ENCODE data around the gene ABCB6. TPM values are rescaled to one million over a fixed set of nuclear protein-coding genes. Genes with fewer than 3 reads are reported as not detected.

Gene ABCB6
- 24.2 TPM for total RNA-seq

GRCh38 chr2:219218732-219219701 lies at the start of gene ABCB6:
Gene ABCB6 (minus strand): TSS chr2:219218958. CDS start chr2:219218673, 285 bp downstream.

GRCh38 chr2:219253753-219254589 lies 35.2 kb upstream of the ABCB6 start, which contains the start of gene TUBA4A:
Gene TUBA4A (minus strand): TSS chr2:219253918. CDS start chr2:219253858, 60 bp downstream.

GRCh38 chr2:219252900-219253752 lies 34.4 kb upstream of the ABCB6 start, which contains the start of gene TUBA4B:
Gene TUBA4B (plus strand): TSS chr2:219253243. CDS start chr2:219253408, 165 bp downstream.

GRCh38 chr2:219245148-219245898 lies 26.6 kb upstream of the ABCB6 start, which contains the start of the genes GLB1L and STK16:
Gene GLB1L (minus strand): TSS chr2:219245444. CDS start chr2:219243573, 1,871 bp downstream.
Gene STK16 (plus strand): TSS chr2:219245479. CDS start chr2:219246000, 521 bp downstream.

DNA sequence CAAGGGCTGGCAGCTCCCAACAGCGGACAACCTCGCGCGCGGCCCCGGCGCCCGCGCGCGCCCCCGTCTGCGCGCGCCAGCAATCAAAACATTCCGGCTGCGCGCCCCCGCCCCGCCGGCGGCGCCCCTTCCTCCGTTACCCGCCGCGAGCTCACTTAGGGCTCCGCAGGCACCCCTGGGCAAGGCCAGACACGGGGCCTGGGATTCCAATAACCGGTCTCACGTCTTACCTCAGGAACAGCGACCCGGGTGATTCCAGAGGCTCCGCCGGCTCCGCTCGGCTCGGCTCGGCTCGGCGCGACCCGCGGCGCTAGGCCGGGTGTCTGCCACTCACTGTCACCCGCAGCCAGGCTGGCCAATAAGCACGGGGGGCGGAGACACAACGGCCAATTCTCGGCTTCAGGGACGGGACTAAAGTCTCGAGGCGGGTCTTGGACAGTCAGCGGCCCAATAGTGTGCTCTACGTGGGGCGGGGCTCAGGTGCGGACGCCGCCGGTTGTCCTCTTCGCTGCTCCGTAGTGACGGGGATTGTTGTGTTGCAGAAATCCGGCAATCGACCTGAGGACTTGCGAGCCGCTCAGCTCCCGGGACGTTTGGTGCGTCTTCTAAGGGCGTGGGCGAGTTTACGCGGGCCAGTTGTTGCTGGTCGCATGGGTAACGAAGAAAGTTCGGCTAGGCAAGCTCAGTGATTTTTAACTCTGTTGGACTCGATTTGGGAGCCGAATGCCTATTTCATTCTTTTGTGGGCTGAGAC lies 10.7 kb upstream of the ABCB6 start, which contains the start of the genes ANKZF1 and ATG9A:
TSS of gene ANKZF1 (plus strand) at position 502 of the 754 bp plus-strand sequence. CDS start 452 bp downstream, outside the sequence.
TSS of gene ATG9A (minus strand) at position 332 of the 754 bp plus-strand sequence. CDS start 1,612 bp downstream, outside the sequence.

DNA sequence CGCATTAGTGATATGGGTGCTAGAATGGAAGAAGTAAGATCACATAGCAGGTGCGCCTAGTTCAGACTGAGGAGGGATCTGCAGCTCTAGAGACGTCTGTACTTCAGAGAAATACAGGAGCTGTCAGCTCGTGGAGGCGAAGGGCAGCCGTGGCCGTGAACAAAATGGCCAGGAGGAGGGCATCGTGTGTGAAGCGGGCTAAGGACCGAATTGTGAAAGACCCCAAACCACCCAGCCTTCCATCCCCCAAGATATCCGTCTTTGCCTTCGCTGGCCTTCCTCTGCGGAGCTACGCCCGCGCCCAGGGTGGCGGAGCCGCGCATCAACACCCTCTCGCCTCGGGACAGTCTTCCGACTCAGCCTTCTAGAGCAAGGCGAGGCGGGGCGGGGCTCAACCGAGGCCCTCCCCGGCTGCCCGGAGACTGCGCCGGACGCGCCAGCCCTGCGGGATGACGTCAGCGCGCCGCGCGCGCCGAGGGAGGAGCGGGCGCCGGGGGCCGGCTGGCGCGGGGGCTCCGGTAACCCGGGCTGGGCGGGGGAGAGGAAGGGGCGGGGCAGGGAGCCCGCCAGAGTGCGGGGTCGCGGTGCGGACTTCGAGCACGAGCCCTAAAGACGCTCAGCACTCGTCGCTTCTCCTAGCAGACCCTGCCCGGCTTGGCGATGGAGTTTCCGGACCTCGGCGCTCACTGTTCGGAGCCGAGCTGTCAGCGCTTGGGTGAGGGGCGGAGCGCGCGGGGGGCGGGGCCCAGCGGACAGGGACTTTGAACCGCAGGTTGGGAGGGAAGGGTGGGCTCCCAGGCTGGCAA lies 12.2 kb downstream of the ABCB6 start, which contains the start of gene ZFAND2B:
TSS of gene ZFAND2B (plus strand) at position 455 of the 806 bp plus-strand sequence. CDS start at position 661, 206 bp downstream.

DNA sequence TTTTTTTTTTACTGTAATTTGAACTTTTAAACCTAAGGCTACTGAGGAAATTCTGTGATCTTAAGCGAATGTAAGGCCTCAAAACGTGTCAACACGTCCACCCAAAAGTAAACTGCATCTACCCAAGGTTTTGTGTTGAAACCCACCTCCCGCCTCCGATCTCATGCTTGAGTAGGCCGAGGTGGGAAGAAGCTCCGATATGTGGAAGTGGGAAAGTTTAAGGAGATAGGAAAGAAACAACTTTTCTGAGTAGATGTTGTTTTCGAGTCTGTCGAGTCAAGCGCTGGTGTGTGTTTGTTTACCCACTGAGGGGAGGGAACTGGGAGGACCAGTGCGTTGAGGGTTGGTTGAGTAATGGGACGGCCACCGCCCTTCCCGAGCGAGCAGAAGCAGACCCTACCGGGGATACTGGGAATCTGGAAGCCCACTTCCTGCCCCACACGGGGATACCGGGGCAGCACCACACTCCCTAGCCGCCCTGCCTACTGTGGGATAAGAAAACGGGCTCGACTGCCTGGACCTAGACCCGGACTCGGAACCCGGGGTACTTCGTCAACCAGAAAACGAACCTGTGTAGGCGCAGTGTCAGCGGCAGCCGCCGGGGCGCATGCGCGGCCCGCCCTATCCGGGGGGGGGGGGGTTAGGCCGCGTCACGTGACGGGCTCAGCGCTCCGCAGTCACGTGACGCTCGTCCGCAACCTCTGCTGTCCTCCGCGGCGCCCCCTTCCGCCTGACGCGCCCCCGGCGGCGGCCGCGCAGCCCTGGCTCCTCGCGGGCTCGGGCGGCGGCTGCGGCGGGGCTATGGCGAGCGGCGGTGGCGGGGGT lies 41.0 kb downstream of the ABCB6 start, which contains the start of gene RETREG2:
TSS of gene RETREG2 (plus strand) at position 724 of the 825 bp plus-strand sequence. CDS start at position 802, 78 bp downstream.

DNA sequence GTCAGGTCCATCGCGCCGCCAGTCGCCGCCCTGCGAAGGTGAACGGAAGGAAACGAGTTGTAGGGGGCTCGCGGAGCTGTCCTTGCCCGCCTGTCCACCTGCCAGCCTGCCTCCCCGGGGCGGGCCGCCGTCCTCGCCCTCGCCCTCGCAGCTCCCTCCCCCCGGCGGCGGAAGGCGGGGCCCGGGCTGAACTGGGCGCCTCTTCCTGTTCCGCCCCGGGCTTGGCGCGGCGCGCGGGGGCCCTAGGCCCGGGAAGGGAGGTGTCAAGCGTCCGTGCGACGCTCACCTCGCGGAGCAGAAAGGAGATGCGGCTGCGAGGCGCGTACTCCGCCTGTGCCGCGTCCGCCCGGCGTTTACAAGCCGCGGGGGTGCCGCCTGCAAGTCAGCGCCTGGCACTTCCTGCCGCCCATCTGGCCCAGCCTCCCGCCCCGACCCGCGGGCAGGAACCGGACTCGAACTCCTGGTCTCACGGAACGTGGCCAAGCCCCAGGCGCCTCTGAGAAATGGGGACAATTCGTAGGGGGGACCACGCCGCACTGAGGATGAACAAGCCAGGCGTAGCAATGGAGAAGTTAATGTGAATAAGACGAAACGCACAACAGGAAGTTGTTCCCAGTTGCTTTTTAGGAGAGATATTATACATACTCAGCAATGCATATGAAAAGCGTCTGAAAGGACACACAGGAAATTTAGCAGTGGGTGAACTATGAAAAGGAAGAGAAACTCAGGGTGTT lies 41.8 kb downstream of the ABCB6 start, which contains the start of gene CNPPD1:
TSS of gene CNPPD1 (minus strand) at position 108 of the 734 bp plus-strand sequence. CDS start at position 11, 97 bp downstream.

DNA sequence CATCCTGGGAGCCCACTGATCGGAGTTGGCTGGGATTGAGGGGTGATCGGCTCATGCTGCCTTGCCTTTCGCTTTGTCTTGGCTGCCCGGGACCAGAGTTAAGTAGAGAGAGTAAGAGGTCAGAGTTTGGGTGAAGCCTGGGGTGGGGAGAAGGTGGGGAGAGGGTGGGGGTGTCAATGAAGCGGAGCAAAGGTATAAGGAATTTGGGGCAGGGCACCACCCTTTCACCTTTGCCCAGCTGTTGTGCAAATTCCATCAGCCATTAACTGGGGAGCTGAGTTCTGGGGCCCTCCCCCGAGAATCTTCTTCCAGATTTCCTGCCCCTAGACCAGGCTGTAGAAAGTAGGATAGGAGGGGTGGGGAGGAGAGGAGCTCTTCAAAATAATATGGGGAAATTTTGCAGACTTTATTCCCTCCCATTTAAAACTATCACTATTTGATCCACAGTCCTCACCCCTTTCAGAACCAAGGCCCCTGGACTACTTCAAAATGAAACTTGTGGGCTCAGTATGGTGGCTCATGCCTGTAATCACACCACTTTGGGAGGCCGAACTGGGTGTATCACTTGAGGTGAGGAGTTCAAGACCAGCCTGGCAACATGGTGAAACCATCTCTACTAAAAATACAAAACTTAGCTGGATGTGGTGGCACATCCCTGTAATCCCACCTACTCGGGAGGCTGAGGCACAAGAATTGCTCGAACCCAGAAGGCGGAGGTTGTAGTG lies 48.7 kb downstream of the ABCB6 start, which contains the start of gene SLC23A3:
TSS of gene SLC23A3 (minus strand) at position 100 of the 725 bp plus-strand sequence. CDS start at position 55, 45 bp downstream.

DNA sequence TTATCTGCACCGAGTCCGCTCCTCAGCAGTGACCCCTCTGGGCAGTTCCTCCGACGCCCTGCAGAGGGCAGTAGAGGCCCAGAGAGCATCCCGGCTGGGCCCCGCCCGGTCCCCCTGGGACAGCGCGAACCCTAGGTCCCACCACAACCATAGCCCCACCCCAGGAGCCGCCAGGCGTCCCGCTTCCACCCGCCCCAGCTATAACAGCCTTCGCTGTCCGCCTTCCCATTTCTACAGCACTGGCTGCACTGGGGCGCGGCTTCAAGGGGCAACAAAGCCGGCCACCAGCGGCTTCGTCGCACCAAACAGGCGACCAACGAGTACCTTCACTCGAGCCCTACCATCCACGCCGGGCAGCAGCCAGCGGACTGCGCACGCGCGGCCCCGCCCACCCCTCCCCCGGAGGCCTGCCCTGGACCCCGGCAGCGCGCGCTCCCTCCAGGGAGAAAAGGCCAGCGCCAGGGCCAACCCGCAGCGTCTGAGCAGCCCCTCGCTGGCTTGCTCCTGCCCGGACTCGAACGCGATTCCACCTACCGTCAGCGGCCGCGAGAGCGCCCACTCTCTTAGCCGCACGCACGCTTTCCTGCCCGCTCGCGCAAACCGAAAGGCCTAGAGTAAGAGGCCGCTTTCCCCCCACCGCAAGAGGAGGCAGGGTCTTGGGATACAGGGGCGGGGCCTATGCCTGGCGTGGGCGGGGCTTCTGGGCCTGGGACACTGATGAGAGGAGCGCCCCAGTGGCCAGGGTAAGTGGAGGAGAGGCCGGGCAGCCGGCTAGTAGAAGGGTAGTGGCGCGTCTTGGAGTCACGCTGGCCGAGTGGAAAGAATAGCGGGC lies 58.4 kb downstream of the ABCB6 start, which contains the start of gene NHEJ1:
TSS of gene NHEJ1 (minus strand) at position 630 of the 832 bp plus-strand sequence. CDS start 2,453 bp downstream, outside the sequence.

Other genes with a start within 250 kb of the ABCB6 start
- not detected for gene FEV, start 233.8 kb downstream of the ABCB6 start, total RNA-seq
- 1,526 TPM for gene CRYBA2, start 225.5 kb downstream of the ABCB6 start, total RNA-seq
- gene CFAP65, start 177.4 kb downstream of the ABCB6 start, total RNA-seq: not detected
- 3.8 TPM for gene IHH, start 158.0 kb downstream of the ABCB6 start, total RNA-seq
- 12.1 TPM for gene NHEJ1, start 58.1 kb downstream of the ABCB6 start, total RNA-seq
- gene SLC23A3, start 48.9 kb downstream of the ABCB6 start, total RNA-seq: 1.3 TPM
- gene CNPPD1, start 42.0 kb downstream of the ABCB6 start, total RNA-seq: 30.5 TPM
- 66.2 TPM for gene RETREG2, start 40.7 kb downstream of the ABCB6 start, total RNA-seq
- 22.6 TPM for gene ZFAND2B, start 12.2 kb downstream of the ABCB6 start, total RNA-seq
- 46.7 TPM for gene ATG9A, start 10.7 kb upstream of the ABCB6 start, total RNA-seq
- 91.3 TPM for gene ANKZF1, start 10.8 kb upstream of the ABCB6 start, total RNA-seq
- 15.2 TPM for gene GLB1L, start 26.5 kb upstream of the ABCB6 start, total RNA-seq
- 17.9 TPM for gene STK16, start 26.5 kb upstream of the ABCB6 start, total RNA-seq
- not detected for gene TUBA4B, start 34.3 kb upstream of the ABCB6 start, total RNA-seq
- 20.5 TPM for gene TUBA4A, start 35.0 kb upstream of the ABCB6 start, total RNA-seq
- 91.9 TPM for gene DNAJB2, start 60.4 kb upstream of the ABCB6 start, total RNA-seq
- 22.0 TPM for gene PTPRN, start 90.4 kb upstream of the ABCB6 start, total RNA-seq
- not detected for gene RESP18, start 113.8 kb upstream of the ABCB6 start, total RNA-seq
- gene DNPEP, start 169.0 kb upstream of the ABCB6 start, total RNA-seq: 32.5 TPM
- gene DES, start 199.4 kb upstream of the ABCB6 start, total RNA-seq: 249 TPM
- 17.4 TPM for gene SPEG, start 215.9 kb upstream of the ABCB6 start, total RNA-seq

All from camera-type eye (tissue), 1 donor.